Measurements from ENCODE around the gene NPAS3.

The NPAS3 gene

DNA sequence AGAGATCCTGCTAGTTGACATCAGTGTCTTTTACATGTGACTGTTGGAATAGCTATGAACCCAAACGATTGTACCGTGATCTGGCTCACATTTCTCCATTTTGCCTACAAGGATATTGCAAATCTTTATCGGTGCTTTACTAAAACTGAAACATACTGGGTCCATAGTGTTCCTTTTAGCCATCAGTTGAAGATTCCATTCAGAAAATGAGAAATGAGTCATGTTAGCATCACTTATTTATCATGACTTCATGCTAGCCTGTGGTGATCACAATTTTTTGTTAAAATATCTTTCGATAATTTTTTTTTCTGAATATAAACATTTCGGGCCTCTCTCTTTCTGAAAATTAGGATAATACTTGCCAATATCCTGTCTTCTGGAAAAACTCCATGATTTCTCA is 801.9 kb downstream of the NPAS3 start:
- peaks cover 9 to 11% of the 10 kb centered on the region in 2 donors for H3K9me3 Mint-ChIP-seq
- no peaks in the 10 kb centered on the region for H3K36me3 Mint-ChIP-seq
- DNase-seq, result no peak
- no peaks in the 10 kb centered on the region for H3K4me1 Mint-ChIP-seq
- no peaks in the 10 kb centered on the region for H3K27me3 Mint-ChIP-seq
- no peak for ATAC-seq (replicated peaks)
- H3K27ac Mint-ChIP-seq, result no peak overlapping the region
- no peak overlapping the region for H3K4me3 Mint-ChIP-seq

DNA sequence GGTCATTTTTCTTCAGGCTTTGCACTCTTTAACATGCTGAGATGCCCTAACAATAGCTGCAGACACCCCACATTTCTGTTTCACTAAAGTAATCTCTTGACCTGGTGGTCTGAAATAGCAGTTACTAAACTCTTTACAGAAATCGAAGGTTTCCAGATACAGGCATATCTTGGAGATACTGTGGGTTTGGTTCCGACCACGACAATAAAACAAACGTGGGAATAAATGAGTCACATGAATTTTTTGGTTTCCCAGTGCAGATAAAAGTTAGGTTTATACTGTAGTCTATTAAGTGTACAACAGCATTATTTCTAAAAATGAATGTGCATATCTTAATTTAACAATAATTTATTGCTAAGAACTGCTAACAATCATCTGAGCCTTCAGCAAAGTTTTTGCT is 803.5 kb downstream of the NPAS3 start:
- H3K27me3 Mint-ChIP-seq, result no peaks in the 10 kb centered on the region
- H3K9me3 Mint-ChIP-seq, result peaks cover 9 to 11% of the 10 kb centered on the region in 2 donors
- H3K4me1 Mint-ChIP-seq, result no peaks in the 10 kb centered on the region
- ATAC-seq (replicated peaks) (no peak), DNase-seq (no peak)
- H3K4me3 Mint-ChIP-seq, result no peak overlapping the region
- H3K36me3 Mint-ChIP-seq, result no peaks in the 10 kb centered on the region
- H3K27ac Mint-ChIP-seq, result no peak overlapping the region

DNA sequence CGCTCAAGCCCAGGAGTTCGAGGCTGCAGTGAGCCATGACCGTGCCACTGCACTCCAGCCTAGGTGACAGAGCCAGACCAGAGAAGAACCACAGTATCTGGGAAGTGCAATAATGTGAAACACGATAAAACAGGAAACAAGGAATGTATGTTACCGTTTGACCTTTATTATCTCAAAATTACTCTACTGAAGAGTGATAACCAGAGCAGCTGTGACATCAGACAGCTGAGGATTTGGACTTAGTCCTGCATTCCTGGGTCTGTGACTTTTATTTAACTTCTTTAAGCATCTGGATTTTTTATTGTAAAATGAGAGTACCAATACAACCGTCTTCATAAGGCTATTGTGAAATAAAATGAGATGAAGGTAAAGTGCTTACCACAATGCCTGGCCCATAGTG is 806.5 kb downstream of the NPAS3 start:
- H3K36me3 Mint-ChIP-seq, result no peaks in the 10 kb centered on the region
- no peak for DNase-seq
- peaks cover 11% of the 10 kb centered on the region in 2 donors for H3K9me3 Mint-ChIP-seq
- H3K4me1 Mint-ChIP-seq, result no peaks in the 10 kb centered on the region
- H3K4me3 Mint-ChIP-seq, result no peak overlapping the region
- ATAC-seq (replicated peaks), result no peak
- no peak overlapping the region for H3K27ac Mint-ChIP-seq
- no peaks in the 10 kb centered on the region for H3K27me3 Mint-ChIP-seq

DNA sequence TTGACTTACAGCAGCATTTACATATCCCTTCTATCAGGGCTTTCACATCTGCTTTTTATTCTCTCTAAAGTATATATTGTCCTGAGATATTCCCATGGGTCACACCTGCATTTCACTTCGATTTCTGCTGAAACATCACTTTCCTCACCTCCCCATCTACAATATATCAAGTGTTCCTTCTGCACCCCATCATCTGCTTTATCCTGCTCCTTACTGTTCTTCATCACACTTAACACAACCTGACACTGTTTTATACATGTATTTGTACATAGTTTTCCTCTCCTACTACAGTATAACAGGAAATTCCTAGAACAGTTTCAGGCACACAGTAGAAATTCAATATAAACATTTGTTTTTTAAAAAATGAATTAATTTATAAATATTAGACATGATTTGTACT is 809.1 kb downstream of the NPAS3 start:
- Mint-ChIP-seq H3K27ac (no peak overlapping the region), H3K9me3 (peaks cover 9 to 10% of the 10 kb centered on the region in 2 donors), H3K27me3 (no peaks in the 10 kb centered on the region), H3K36me3 (no peaks in the 10 kb centered on the region), H3K4me1 (no peaks in the 10 kb centered on the region), H3K4me3 (no peak overlapping the region)
- DNase-seq (no peak), ATAC-seq (replicated peaks) (no peak)

DNA sequence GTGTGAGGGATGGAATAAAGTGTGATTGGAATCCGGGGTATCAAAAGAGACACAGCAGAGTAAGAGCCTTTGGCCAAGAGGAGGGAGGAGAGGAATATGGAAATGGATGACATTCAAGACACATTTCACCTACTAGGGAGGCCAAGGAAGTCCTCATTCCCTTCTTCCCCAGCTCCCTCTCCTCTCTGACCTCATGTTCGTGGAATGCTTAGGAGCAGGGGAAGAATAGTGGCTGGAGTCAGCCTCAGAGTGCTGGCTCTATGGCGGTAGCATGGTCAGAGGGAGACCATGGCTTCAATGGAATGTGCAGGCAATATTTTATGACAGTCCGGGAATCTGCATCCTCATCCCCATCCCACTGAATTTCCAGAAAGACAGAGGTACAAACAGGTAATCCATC is 815.6 kb downstream of the NPAS3 start:
- Mint-ChIP-seq H3K27me3 (no peaks in the 10 kb centered on the region), H3K9me3 (peaks cover 0 to 3% of the 10 kb centered on the region in 2 donors), H3K36me3 (no peaks in the 10 kb centered on the region), H3K4me1 (no peaks in the 10 kb centered on the region), H3K27ac (no peak overlapping the region), H3K4me3 (no peak overlapping the region)
- ATAC-seq (replicated peaks) (no peak), DNase-seq (no peak)

DNA sequence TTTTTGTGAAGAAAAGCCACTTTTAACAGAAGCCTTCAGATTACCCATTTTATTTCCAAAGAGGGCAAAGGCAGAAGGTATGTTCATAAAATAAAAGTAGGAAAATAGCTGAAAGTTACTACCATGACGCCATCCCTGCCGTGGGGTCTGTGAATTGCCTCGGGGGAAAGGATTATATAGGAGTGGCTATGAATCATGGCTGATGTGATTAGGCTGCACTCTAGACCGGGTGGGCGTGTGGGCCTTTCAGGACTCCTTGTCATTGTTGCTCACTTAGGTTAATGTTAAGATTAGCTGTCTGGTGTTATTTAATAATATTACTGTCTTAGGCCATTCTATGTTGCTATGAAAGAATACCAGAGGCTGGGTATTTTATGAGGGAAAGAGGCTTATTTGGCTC is 816.7 kb downstream of the NPAS3 start:
- H3K27me3 Mint-ChIP-seq, result no peaks in the 10 kb centered on the region
- peaks cover 0 to 3% of the 10 kb centered on the region in 2 donors for H3K9me3 Mint-ChIP-seq
- H3K4me1 Mint-ChIP-seq, result no peaks in the 10 kb centered on the region
- DNase-seq (no peak), ATAC-seq (replicated peaks) (no peak)
- no peak overlapping the region for H3K4me3 Mint-ChIP-seq
- no peak overlapping the region for H3K27ac Mint-ChIP-seq
- no peaks in the 10 kb centered on the region for H3K36me3 Mint-ChIP-seq

DNA sequence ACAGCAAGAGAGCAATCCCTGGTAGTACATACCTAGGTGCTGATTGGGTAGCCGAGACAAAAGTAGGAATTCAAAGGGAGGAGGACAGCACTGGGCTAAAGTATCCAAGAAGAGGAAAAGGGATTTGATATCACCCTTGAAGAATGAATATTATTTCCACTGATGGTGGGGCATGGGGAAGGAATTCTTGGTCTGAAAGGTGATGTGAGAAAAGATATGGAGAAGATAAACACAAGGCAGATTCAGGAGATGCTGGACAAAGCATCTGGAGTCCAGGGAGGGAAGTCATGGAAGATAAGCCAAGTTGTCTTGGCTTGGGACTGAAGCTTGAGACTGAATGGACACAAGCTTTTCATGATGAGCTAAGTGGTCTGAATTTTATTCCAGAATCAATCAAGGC is 818.2 kb downstream of the NPAS3 start:
- H3K36me3 Mint-ChIP-seq, result no peaks in the 10 kb centered on the region
- H3K4me1 Mint-ChIP-seq, result no peaks in the 10 kb centered on the region
- H3K27me3 Mint-ChIP-seq, result no peaks in the 10 kb centered on the region
- H3K27ac Mint-ChIP-seq, result no peak overlapping the region
- no peak for ATAC-seq (replicated peaks)
- no peak overlapping the region for H3K4me3 Mint-ChIP-seq
- peaks cover 0 to 3% of the 10 kb centered on the region in 2 donors for H3K9me3 Mint-ChIP-seq
- DNase-seq, result no peak

DNA sequence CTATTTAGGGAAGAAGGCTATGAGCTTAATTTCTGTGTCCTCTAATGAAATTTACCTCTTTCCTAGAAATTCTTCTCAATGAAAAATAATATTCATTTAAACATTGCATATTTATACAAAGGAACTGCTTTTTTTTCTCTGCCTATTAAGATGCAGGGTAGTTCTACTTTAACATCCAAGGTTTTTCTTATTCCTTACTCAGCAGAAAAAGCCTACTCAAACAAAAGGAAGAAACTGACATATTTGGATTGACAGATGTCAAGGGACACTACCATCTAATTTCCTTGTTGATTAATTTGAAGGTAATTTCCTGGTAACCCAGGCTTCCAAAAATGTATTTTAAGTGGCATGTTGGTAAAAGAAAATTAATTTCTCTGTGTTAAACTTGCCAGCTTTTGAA is 819.9 kb downstream of the NPAS3 start:
- H3K36me3 Mint-ChIP-seq, result no peaks in the 10 kb centered on the region
- no peaks in the 10 kb centered on the region for H3K27me3 Mint-ChIP-seq
- DNase-seq, result no peak
- H3K27ac Mint-ChIP-seq, result no peak overlapping the region
- no peak for ATAC-seq (replicated peaks)
- no peaks in the 10 kb centered on the region for H3K4me1 Mint-ChIP-seq
- no peak overlapping the region for H3K4me3 Mint-ChIP-seq
- H3K9me3 Mint-ChIP-seq, result peaks cover 0 to 3% of the 10 kb centered on the region in 2 donors

DNA sequence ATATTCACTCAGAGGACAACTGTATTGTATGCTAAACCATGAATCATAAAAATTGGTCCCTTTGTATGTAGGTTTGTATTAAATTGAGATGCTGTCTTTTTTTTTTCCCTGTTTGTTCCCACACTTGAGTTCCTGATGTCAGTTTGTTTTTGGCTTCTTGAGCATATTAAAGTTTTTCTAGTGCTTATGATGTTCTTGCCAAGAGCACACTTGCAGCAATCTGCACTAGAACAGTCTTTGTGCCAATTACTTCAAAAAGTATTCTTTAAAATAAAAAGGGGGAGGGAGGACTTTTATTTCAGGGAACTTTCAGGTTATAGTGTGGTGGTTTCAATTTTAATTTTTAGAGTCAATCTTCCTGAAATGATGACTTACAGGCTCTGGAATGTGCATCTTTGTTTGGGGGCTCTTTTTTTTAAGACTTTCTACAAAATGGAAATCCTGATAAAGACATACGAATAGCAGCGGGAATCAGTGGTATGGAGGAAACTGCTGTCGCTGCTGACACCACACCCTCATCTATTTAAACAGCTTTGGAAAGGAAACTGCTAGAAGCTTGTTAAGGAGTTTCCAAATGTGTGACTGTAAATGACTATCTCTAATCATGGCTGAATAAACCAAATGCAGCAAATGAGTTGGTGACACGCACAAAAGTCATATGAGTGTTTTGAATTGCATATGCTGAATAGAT is 823.6 kb downstream of the NPAS3 start:
- no peak overlapping the region for H3K4me3 Mint-ChIP-seq
- H3K27ac Mint-ChIP-seq, result no peak overlapping the region
- no peaks in the 10 kb centered on the region for H3K27me3 Mint-ChIP-seq
- H3K4me1 Mint-ChIP-seq, result no peaks in the 10 kb centered on the region
- DNase-seq, result no peak
- H3K36me3 Mint-ChIP-seq, result no peaks in the 10 kb centered on the region
- no peak for ATAC-seq (replicated peaks)
- H3K9me3 Mint-ChIP-seq, result no peaks in the 10 kb centered on the region

DNA sequence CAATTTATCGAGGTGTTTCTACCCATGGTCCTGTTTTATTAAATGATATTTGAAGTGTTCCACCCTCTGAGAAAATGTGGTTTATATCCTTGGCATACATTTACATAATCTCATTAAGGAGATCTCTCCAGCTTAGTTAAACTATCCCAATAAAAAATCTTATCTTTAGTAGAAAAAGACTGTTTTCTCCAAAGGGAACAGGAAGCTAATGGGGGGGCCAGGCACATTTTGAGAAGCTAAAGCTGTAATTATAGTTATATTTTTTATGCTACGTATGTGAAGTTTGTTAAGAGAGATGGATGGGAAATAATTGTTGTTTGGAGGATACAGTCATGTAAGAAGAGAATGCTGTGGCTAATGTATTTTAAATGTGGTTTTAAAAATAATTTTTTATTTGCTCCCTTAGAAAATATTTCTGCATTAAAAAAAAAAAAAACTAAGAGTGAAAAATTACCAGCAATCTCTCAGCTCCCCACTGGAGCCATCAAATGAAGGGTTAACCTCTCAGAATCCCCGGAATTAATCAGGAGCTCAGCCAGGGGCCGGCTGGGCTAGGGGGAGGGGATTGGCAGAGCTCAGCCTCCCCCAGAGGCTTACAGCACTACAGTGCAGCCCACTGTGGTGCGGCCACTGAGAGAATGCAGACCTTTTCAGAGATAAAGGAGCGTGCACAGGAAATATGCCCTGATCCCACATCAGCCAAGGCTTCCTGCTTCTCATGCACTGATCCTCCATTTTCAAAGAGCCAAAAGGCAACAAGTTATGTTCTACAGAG is 826.4 kb downstream of the NPAS3 start:
- ATAC-seq (replicated peaks), result no peak
- Mint-ChIP-seq H3K27me3 (no peaks in the 10 kb centered on the region), H3K36me3 (no peaks in the 10 kb centered on the region), H3K27ac (no peak overlapping the region), H3K4me1 (no peaks in the 10 kb centered on the region), H3K4me3 (no peak overlapping the region), H3K9me3 (no peaks in the 10 kb centered on the region)
- no peak for DNase-seq

DNA sequence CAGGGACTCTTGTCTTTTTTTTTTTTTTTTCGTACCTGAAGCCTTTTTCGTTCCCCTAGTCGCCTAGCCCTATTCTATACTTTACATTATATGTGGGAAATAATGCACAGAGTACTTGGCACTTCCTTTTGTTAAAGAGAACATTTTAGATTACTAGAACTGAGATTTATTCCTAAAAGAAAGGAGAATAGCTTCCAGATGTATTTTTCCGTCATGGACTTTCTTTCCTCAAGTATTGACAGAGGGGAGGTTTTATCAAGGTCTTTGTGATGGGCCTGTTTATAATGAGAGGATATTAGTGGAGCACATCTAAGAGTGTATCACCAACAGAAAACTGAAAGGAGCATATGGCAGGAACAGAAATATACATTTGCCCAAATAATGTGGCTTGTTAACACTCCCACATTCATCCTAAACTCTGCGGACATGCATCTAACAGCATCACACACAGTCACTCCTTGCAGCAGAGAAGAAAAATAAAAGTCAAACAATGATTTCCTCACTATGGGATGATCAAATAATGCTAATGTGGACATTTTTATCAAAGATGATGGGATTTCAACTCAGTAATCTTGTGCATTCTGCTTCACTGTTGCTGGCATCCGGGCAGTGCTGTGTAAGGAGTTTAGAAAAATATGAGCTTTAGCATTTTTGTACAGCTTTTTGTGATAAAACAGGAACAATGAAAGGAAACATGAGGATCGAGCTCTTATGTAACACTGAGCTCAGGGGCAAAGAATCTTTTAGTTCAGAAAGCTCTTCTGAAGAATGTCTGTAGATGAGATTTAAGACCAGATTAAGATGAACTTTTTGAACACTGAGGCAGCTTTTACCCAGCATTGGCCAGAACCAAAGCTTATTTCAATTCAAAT is 829.1 kb downstream of the NPAS3 start:
- no peak overlapping the region for H3K27ac Mint-ChIP-seq
- no peaks in the 10 kb centered on the region for H3K4me1 Mint-ChIP-seq
- H3K27me3 Mint-ChIP-seq, result no peaks in the 10 kb centered on the region
- ATAC-seq (replicated peaks), result no peak
- no peak for DNase-seq
- no peaks in the 10 kb centered on the region for H3K36me3 Mint-ChIP-seq
- no peaks in the 10 kb centered on the region for H3K9me3 Mint-ChIP-seq
- H3K4me3 Mint-ChIP-seq, result no peak overlapping the region

DNA sequence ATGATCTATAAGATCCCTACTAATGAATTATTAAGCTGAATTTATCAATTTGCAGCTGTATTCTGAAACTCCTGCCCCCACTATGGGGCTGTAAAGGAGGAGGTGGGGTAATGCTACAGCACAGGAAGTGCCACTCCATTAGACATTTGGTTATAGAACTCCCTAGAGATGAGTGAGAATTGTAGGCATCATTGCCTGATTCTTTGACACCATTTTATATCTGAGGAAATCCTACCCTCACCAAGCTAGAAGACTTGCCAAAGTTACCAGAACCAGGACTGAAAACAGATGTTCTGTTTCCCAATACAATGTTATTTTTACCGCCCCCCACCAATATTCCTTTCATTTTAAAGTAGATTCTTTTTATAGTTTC is 829.8 kb downstream of the NPAS3 start:
- DNase-seq, result no peak
- H3K36me3 Mint-ChIP-seq, result no peaks in the 10 kb centered on the region
- H3K27me3 Mint-ChIP-seq, result no peaks in the 10 kb centered on the region
- H3K9me3 Mint-ChIP-seq, result no peaks in the 10 kb centered on the region
- H3K4me1 Mint-ChIP-seq, result peaks cover 0 to 5% of the 10 kb centered on the region in 2 donors
- H3K4me3 Mint-ChIP-seq, result no peak overlapping the region
- no peak for ATAC-seq (replicated peaks)
- no peak overlapping the region for H3K27ac Mint-ChIP-seq

DNA sequence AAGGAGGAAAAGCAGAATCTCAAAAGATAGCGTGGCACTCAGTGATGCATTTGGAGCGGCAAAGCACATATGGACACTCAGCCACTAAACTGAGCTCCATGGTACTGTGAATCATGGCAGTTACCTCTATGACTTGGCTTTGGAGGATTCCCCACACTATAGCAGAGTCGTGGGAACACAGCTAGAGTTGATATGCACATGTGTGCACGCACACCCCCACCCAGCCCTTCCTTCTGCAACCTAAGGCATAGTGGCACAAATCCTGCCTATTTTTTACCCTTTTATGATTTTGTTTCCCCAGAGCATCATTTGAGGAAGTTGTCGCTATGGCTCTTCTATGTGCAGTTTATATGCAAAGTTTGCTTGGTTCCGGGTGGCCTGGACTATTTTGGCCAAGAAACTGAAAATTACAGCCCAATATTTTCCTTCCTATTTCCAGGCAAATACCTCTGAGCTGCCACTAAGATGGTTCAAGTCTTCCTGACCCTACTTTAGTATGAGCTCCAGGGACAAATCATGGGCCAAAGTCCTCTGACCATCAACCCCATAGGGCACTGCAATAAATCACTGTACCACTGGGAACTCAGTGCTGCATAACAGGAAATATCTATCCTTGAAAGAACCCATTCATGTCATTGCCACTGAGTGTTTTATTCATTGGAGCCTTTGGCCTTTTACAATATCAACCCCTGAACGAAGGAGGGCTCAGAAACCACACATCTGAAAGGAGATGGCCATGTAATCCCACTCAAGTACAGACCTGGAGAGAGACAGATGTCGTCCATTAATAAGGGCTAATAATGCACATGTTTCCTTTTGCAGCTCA is 834.7 kb downstream of the NPAS3 start:
- no peak overlapping the region for H3K4me3 Mint-ChIP-seq
- H3K27ac Mint-ChIP-seq, result no peak overlapping the region
- no peaks in the 10 kb centered on the region for H3K9me3 Mint-ChIP-seq
- ATAC-seq (replicated peaks) (no peak), DNase-seq (no peak)
- peaks cover 0 to 6% of the 10 kb centered on the region in 2 donors for H3K4me1 Mint-ChIP-seq
- no peaks in the 10 kb centered on the region for H3K36me3 Mint-ChIP-seq
- H3K27me3 Mint-ChIP-seq, result no peaks in the 10 kb centered on the region

DNA sequence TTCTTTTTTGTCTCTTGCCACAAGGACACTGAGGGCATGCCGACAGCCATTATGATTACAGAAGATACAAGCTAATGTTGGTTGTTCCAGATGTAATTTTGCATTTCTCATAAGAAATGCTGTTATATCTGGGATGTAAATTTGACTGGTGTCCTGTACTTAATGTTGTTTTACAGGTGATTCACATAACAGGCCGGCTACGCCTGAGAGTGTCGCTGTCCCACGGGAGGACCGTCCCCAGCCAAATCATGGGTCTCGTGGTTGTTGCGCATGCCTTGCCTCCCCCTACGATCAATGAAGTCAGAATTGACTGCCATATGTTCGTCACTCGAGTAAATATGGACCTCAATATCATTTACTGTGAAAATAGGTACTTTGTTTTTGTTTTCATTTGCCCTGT is 835.5 kb downstream of the NPAS3 start:
- no peak overlapping the region for H3K27ac Mint-ChIP-seq
- no peaks in the 10 kb centered on the region for H3K9me3 Mint-ChIP-seq
- H3K27me3 Mint-ChIP-seq, result no peaks in the 10 kb centered on the region
- ATAC-seq (replicated peaks) (no peak), DNase-seq (no peak)
- H3K4me1 Mint-ChIP-seq, result peaks cover 0 to 6% of the 10 kb centered on the region in 2 donors
- no peak overlapping the region for H3K4me3 Mint-ChIP-seq
- no peaks in the 10 kb centered on the region for H3K36me3 Mint-ChIP-seq
